Activated CD8-positive, alpha-beta memory T cell treated with anti-CD3 and anti-CD28 coated beads for 24 hours (primary cell): Measurements from ENCODE around the gene CLDN1.
"Not testable (repeated sequence)": the region's sequence is repeated elsewhere in the genome, so short reads cannot be mapped to it uniquely, and the experiment has no call there.

Experiments used
- DNase-seq: peaks from one replicate; pipeline ENCODE4 v3.0.0-alpha.2; 2020

Gene CLDN1

GRCh38 chr3:190289989-190290388 lies 32.3 kb downstream of the CLDN1 start:
- DNase-seq: no peak

GRCh38 chr3:190288836-190289235 lies 33.4 kb downstream of the CLDN1 start:
- DNase-seq: no peak

- DNase-seq: no peak
These were observed 36.2 kb downstream of the CLDN1 start for GRCh38 chr3:190286014-190286413.

- DNase-seq: no peak
These were observed 40.8 kb downstream of the CLDN1 start for GRCh38 chr3:190281308-190282051.

- DNase-seq: no peak
These were observed 42.6 kb downstream of the CLDN1 start for GRCh38 chr3:190279690-190280089.

GRCh38 chr3:190272747-190273146 lies 49.5 kb downstream of the CLDN1 start:
- DNase-seq: no peak

- DNase-seq: no peak
These were observed 53.1 kb downstream of the CLDN1 start for GRCh38 chr3:190269101-190269500.

GRCh38 chr3:190267464-190267863 lies 54.8 kb downstream of the CLDN1 start:
- not testable (repeated sequence) for DNase-seq

- DNase-seq: no peak
These were observed 55.3 kb downstream of the CLDN1 start for GRCh38 chr3:190266913-190267290.

GRCh38 chr3:190266265-190266912 lies 55.9 kb downstream of the CLDN1 start:
- DNase-seq: no peak

- no peak for DNase-seq
These were observed 56.5 kb downstream of the CLDN1 start for GRCh38 chr3:190265796-190266195.

GRCh38 chr3:190265126-190265525 lies 57.1 kb downstream of the CLDN1 start:
- DNase-seq: no peak

- DNase-seq: no peak
These were observed 60.5 kb downstream of the CLDN1 start for GRCh38 chr3:190261740-190262139.

GRCh38 chr3:190261015-190261414 lies 61.2 kb downstream of the CLDN1 start:
- DNase-seq: no peak

GRCh38 chr3:190260301-190260700 lies 61.9 kb downstream of the CLDN1 start:
- DNase-seq: no peak

GRCh38 chr3:190258634-190259033 lies 63.6 kb downstream of the CLDN1 start:
- DNase-seq: no peak
